ENCODE results near the gene SPIN1.

DNA sequence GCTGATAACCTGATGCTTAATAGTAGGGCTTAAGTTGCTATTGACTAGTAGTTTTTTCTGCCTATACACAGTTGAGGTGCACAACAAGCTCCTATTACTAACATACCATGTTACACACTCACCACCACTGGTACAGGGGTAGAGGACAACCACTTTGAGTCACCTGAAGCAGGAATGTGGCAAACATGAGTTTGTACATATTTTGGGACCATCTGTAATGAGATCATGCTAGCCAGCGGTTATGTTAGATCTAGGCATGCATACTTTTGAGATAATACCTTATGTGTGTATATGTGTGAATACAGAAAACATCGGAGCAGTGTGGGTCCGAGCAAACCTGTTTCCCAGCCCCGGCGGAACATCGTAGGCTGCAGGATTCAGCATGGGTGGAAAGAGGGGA lies 73.9 kb downstream of the SPIN1 start:
- TF ChIP-seq, protein P1, sequence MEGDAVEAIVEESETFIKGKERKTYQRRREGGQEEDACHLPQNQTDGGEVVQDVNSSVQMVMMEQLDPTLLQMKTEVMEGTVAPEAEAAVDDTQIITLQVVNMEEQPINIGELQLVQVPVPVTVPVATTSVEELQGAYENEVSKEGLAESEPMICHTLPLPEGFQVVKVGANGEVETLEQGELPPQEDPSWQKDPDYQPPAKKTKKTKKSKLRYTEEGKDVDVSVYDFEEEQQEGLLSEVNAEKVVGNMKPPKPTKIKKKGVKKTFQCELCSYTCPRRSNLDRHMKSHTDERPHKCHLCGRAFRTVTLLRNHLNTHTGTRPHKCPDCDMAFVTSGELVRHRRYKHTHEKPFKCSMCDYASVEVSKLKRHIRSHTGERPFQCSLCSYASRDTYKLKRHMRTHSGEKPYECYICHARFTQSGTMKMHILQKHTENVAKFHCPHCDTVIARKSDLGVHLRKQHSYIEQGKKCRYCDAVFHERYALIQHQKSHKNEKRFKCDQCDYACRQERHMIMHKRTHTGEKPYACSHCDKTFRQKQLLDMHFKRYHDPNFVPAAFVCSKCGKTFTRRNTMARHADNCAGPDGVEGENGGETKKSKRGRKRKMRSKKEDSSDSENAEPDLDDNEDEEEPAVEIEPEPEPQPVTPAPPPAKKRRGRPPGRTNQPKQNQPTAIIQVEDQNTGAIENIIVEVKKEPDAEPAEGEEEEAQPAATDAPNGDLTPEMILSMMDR (IDR thresholded peaks at IDR 0.05; ENCODE audit: control extremely low read depth in 1 of 3, insufficient read depth in 1 of 3, low read depth in 1 of 3, low read length in 3 of 3): no peak
- no peak for TF ChIP-seq YY1 (IDR thresholded peaks at IDR 0.05; ENCODE audit: low read depth, low read length)
- TF ChIP-seq SAP30 (IDR thresholded peaks at IDR 0.05; ENCODE audit: insufficient read depth, insufficient replicate concordance, low read length): no peak
- TF ChIP-seq, protein P2, sequence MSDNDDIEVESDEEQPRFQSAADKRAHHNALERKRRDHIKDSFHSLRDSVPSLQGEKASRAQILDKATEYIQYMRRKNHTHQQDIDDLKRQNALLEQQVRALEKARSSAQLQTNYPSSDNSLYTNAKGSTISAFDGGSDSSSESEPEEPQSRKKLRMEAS (IDR thresholded peaks at IDR 0.05): no peak
- TF ChIP-seq POLR2A (IDR thresholded peaks at IDR 0.05; ENCODE audit: control extremely low read depth in 1 of 2, low read depth in 2 of 2, low read length in 2 of 2): no peak
- no peak for TF ChIP-seq EGR1 (IDR thresholded peaks at IDR 0.05; ENCODE audit: borderline replicate concordance, low read depth, low read length)
- TF ChIP-seq, protein P3, sequence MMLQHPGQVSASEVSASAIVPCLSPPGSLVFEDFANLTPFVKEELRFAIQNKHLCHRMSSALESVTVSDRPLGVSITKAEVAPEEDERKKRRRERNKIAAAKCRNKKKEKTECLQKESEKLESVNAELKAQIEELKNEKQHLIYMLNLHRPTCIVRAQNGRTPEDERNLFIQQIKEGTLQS (IDR thresholded peaks at IDR 0.05; ENCODE audit: insufficient read depth, low read depth, low read length): no peak
- TF ChIP-seq EZH2 (IDR thresholded peaks at IDR 0.05; ENCODE audit: low read depth, low read length, severe bottlenecking): no peak
- TF ChIP-seq RFX5 (IDR thresholded peaks at IDR 0.05; ENCODE audit: borderline replicate concordance, low read depth, low read length): no peak
- no peak for TF ChIP-seq SUZ12 (IDR thresholded peaks at IDR 0.05; ENCODE audit: low read length)
- no peak for TF ChIP-seq BACH1 (IDR thresholded peaks at IDR 0.05; ENCODE audit: low read length)
- no peak for TF ChIP-seq ATF2 (IDR thresholded peaks at IDR 0.05; ENCODE audit: low read length)
- no peak for TF ChIP-seq SRF (IDR thresholded peaks at IDR 0.05; ENCODE audit: low read depth, low read length)
- TF ChIP-seq RAD21 (IDR thresholded peaks at IDR 0.05 in 1 of 2, conservative IDR thresholded peaks at IDR 0.05 in 1 of 2; ENCODE audit: low read depth in 2 of 2, low read length in 2 of 2): no peak
